IMR-90 (cell line): ENCODE data around the gene ATP9B. TPM values are rescaled to one million over a fixed set of nuclear protein-coding genes. Genes with fewer than 3 reads are reported as not detected.

Experiments used
- ATAC-seq: fragments of 200-7000 bp; cut with Tn5 transposase; 2 replicates; pipeline ENCODE4 v1.9.1; 2020; ENCODE audit warnings: low read depth, mild to moderate bottlenecking, moderate library complexity
- BruUV-seq: library from RNA; stranded (reverse); fragments of 400-500 nt; replicated peaks from 2 replicates; lab custom pipeline; 2021; lab: Mats Ljungman, UMichigan
- CTCF ChIA-PET: fragments of 300-600 bp; formaldehyde crosslinking; extraction: SDS; loops from one replicate; lab custom pipeline; 2021; ENCODE audit warnings: antibody characterized with exemption; lab: Yijun Ruan, JAX
- POLR2A ChIA-PET: fragments of 300-600 bp; sonication (Branson Sonifier 250); formaldehyde crosslinking; loops from one replicate; lab custom pipeline; 2022; ENCODE audit warnings: antibody characterized with exemption; ENCODE audit not compliant: unreplicated experiment; lab: Charles Lee
- DNase-seq: peaks from one replicate; pipeline ENCODE4 v3.0.0; 2013
- H2AFZ ChIP-seq: replicated peaks from 2 replicates; pipeline ENCODE3; 2013; ENCODE audit warnings: low read length, mild to moderate bottlenecking; ENCODE audit not compliant: poor library complexity
- H2AK5ac ChIP-seq: 2 replicates; pipeline ENCODE4 v1.6.1; 2013; ENCODE audit warnings: low read depth, low read length, inconsistent platforms
- H2AK9ac ChIP-seq: replicated peaks from 2 replicates; pipeline ENCODE3; 2013; ENCODE audit warnings: mild to moderate bottlenecking, low read depth, low read length, moderate library complexity; ENCODE audit not compliant: poor library complexity
- H2BK120ac ChIP-seq: 2 replicates; pipeline ENCODE4 v1.6.1; 2013; ENCODE audit warnings: low read depth, low read length, inconsistent platforms
- H2BK15ac ChIP-seq: 3 replicates; pipeline ENCODE4 v1.6.1; 2013; ENCODE audit warnings: low read depth, low read length, inconsistent platforms
- H2BK20ac ChIP-seq: 2 replicates; pipeline ENCODE4 v1.6.1; 2013; ENCODE audit warnings: low read depth, mild to moderate bottlenecking, inconsistent platforms, low read length, moderate library complexity
- H2BK5ac ChIP-seq: 2 replicates; pipeline ENCODE4 v1.6.1; 2013; ENCODE audit warnings: mild to moderate bottlenecking, low read depth, low read length, inconsistent platforms; ENCODE audit not compliant: poor library complexity, severe bottlenecking
- H3K14ac ChIP-seq: replicated peaks from 2 replicates; pipeline ENCODE4 v1.6.1; 2013; ENCODE audit warnings: low read depth, low read length, inconsistent platforms
- H3K18ac ChIP-seq: 2 replicates; pipeline ENCODE4 v1.6.1; 2013; ENCODE audit warnings: low read depth, low read length, control low read depth
- H3K23ac ChIP-seq: 2 replicates; pipeline ENCODE4 v1.6.1; 2013; ENCODE audit warnings: low read depth, low read length, inconsistent platforms
- H3K27ac ChIP-seq: 2 replicates; pipeline ENCODE4 v1.5.1; 2013; ENCODE audit warnings: mild to moderate bottlenecking, control low read depth, low read length; ENCODE audit not compliant: insufficient read depth
- H3K27me3 ChIP-seq: 2 replicates; pipeline ENCODE4 v1.6.1; 2013; ENCODE audit warnings: low read length; ENCODE audit not compliant: control insufficient read depth, insufficient read depth
- H3K36me3 ChIP-seq: 2 replicates; pipeline ENCODE4 v1.6.1; 2013; ENCODE audit warnings: low read length, mixed read lengths; ENCODE audit not compliant: control insufficient read depth, insufficient read depth
- H3K4ac ChIP-seq: 2 replicates; pipeline ENCODE4 v1.6.1; 2013; ENCODE audit warnings: low read depth, low read length, inconsistent platforms
- H3K4me1 ChIP-seq: 2 replicates; pipeline ENCODE4 v1.6.1; 2013; ENCODE audit warnings: low read length, mixed read lengths; ENCODE audit not compliant: control insufficient read depth, insufficient read depth
- H3K4me2 ChIP-seq: 2 replicates; pipeline ENCODE4 v1.6.1; 2013; ENCODE audit warnings: low read depth, mild to moderate bottlenecking, control low read depth, low read length, moderate library complexity
- H3K4me3 ChIP-seq: 2 replicates; pipeline ENCODE4 v1.5.1; 2013; ENCODE audit warnings: low read depth, mild to moderate bottlenecking, control low read depth, low read length, moderate library complexity; ENCODE audit not compliant: insufficient read depth
- H3K56ac ChIP-seq: 2 replicates; pipeline ENCODE4 v1.6.1; 2013; ENCODE audit warnings: low read length, inconsistent platforms; ENCODE audit not compliant: insufficient read depth; ENCODE audit errors: extremely low read depth
- H3K79me1 ChIP-seq, 2 experiments: 2 replicates each; pipeline ENCODE4 v1.6.1; 2013; ENCODE audit warnings: low read length in 2 of 2, inconsistent platforms in 1 of 2, low read depth in 1 of 2
- H3K9ac ChIP-seq: 2 replicates; pipeline ENCODE4 v1.6.1; 2013; ENCODE audit warnings: low read depth, low read length, control low read depth
- H3K9me1 ChIP-seq: 2 replicates; pipeline ENCODE4 v1.6.1; 2013; ENCODE audit warnings: low read length, inconsistent platforms; ENCODE audit not compliant: insufficient read depth
- H3K9me3 ChIP-seq: 2 replicates; pipeline ENCODE4 v1.6.1; 2013; ENCODE audit warnings: low read length; ENCODE audit not compliant: control insufficient read depth, insufficient read depth
- H4K20me1 ChIP-seq: 2 replicates; pipeline ENCODE4 v1.6.1; 2013; ENCODE audit warnings: low read length, inconsistent platforms; ENCODE audit not compliant: insufficient read depth
- H4K5ac ChIP-seq: 2 replicates; pipeline ENCODE4 v1.6.1; 2013; ENCODE audit warnings: mild to moderate bottlenecking, low read depth, low read length, control low read depth
- H4K8ac ChIP-seq, 2 experiments: 2 replicates each; pipeline ENCODE4 v1.6.1; 2013; ENCODE audit warnings: low read depth in 2 of 2, low read length in 2 of 2, control low read depth in 1 of 2, inconsistent platforms in 1 of 2
- H4K91ac ChIP-seq: 2 replicates; pipeline ENCODE4 v1.6.1; 2013; ENCODE audit warnings: low read depth, low read length, inconsistent platforms; ENCODE audit not compliant: insufficient read depth
- BHLHE40 ChIP-seq: fragments of 150-350 bp; IDR thresholded peaks from 2 replicates; pipeline ENCODE4 v1.6.1; 2016; ENCODE audit warnings: mild to moderate bottlenecking, low read depth, low read length
- CEBPB ChIP-seq: IDR thresholded peaks from 2 replicates; pipeline ENCODE4 v1.6.1; 2012; ENCODE audit warnings: low read depth, low read length, improper control_type of control experiment
- CHD1 ChIP-seq: IDR thresholded peaks from 2 replicates; pipeline ENCODE4 v1.6.1; 2012; ENCODE audit warnings: low read depth, low read length, improper control_type of control experiment
- FOS ChIP-seq: fragments of 150-350 bp; IDR thresholded peaks from 2 replicates; pipeline ENCODE4 v1.6.1; 2016; ENCODE audit warnings: low read depth, low read length
- MAFK ChIP-seq: IDR thresholded peaks from 2 replicates; pipeline ENCODE4 v1.6.1; 2012; ENCODE audit warnings: low read depth, low read length, improper control_type of control experiment
- MAZ ChIP-seq: IDR thresholded peaks from 2 replicates; pipeline ENCODE4 v1.6.1; 2012; ENCODE audit warnings: low read depth, mild to moderate bottlenecking, low read length, improper control_type of control experiment, moderate library complexity, borderline replicate concordance
- MXI1 ChIP-seq: IDR thresholded peaks from 2 replicates; pipeline ENCODE4 v1.6.1; 2012; ENCODE audit warnings: low read depth, mild to moderate bottlenecking, low read length, moderate library complexity, borderline replicate concordance
- NFE2L2 ChIP-seq: fragments of 150-350 bp; IDR thresholded peaks from 2 replicates; pipeline ENCODE4 v1.6.1; 2016; ENCODE audit warnings: low read depth, mild to moderate bottlenecking, low read length
- POLR2A ChIP-seq: IDR thresholded peaks from 2 replicates; pipeline ENCODE4 v1.6.1; 2012; ENCODE audit warnings: mild to moderate bottlenecking, low read depth, low read length
- RAD21 ChIP-seq: IDR thresholded peaks from 2 replicates; pipeline ENCODE4 v1.6.1; 2012; ENCODE audit warnings: low read length, improper control_type of control experiment
- RCOR1 ChIP-seq: IDR thresholded peaks from 2 replicates; pipeline ENCODE4 v1.6.1; 2012; ENCODE audit warnings: mild to moderate bottlenecking, low read length, improper control_type of control experiment; ENCODE audit not compliant: insufficient replicate concordance
- RFX5 ChIP-seq: IDR thresholded peaks from 2 replicates; pipeline ENCODE4 v1.8.0; 2012; ENCODE audit warnings: low read depth, mild to moderate bottlenecking, low read length, moderate library complexity
- SMC3 ChIP-seq: fragments of 150-350 bp; IDR thresholded peaks from 2 replicates; pipeline ENCODE4 v1.6.1; 2016; ENCODE audit warnings: low read depth, mild to moderate bottlenecking, antibody characterized with exemption, low read length, moderate library complexity
- WGBS, 2 experiments: methylation state at CpG; one replicate each; pipeline versions ENCODE4 v1.1.5 to v1.1.7; 2013; ENCODE audit warnings: missing lambda C conversion rate in 2 of 2; ENCODE audit not compliant: insufficient read length in 1 of 2; ENCODE audit errors: extremely low coverage in 2 of 2; 5-methylcytosine and 5-hydroxymethylcytosine counted together
- dilution Hi-C: fragments of 300-500 bp; cut with HindIII; formaldehyde crosslinking; loops from one replicate; pipeline ENCODE4 v1.14.3; 2018; ENCODE audit warnings: low sequenced_read_pairs; ENCODE audit not compliant: unreplicated experiment
- in situ Hi-C: fragments of 300-500 bp; cut with MboI; formaldehyde crosslinking; loops from 3 replicates; pipeline ENCODE4 v1.14.3; 2019; ENCODE audit warnings: low sequenced_read_pairs, inconsistent platforms, mixed read lengths
- intact Hi-C: fragments of 100-400 bp; cut with micrococcal nuclease; formaldehyde crosslinking; loops from 2 replicates; pipeline ENCODE4 v1.10.0; 2022
- polyA plus RNA-seq, 3 experiments: library from polyadenylated mRNA; depleted of rRNA; stranded (reverse); fragments of >200 nt; gene quantifications; 2 replicates each; pipeline ENCODE4 v1.2.3, GENCODE V29; 2012; ENCODE audit warnings: low replicate concordance in 1 of 3
- total RNA-seq: library from RNA; depleted of rRNA; stranded (reverse); fragments of >200 nt; gene quantifications from 2 replicates; pipeline ENCODE4 v1.2.3, GENCODE V29; 2012
- TF ChIP-seq, protein P1 (sequence below): fragments of 150-350 bp; IDR thresholded peaks from 2 replicates; pipeline ENCODE4 v1.6.1; 2017; ENCODE audit warnings: mild to moderate bottlenecking, antibody characterized with exemption, low read length, low read depth
- TF ChIP-seq, protein P2 (sequence below): fragments of 150-350 bp; IDR thresholded peaks from 2 replicates; pipeline ENCODE4 v1.6.1; 2016; ENCODE audit warnings: low read depth, mild to moderate bottlenecking, low read length, moderate library complexity, borderline replicate concordance
- TF ChIP-seq, protein P3 (sequence below): conservative IDR thresholded peaks from 2 replicates; pipeline ENCODE4 v1.5.1; 2012; ENCODE audit warnings: mild to moderate bottlenecking, low read depth, low read length, improper control_type of control experiment

ATP9B gene
- total and polyA plus RNA-seq, 2 of the 4 experiments (the other 2 are of a cell fraction) = 11.0 to 11.5 TPM

DNA sequence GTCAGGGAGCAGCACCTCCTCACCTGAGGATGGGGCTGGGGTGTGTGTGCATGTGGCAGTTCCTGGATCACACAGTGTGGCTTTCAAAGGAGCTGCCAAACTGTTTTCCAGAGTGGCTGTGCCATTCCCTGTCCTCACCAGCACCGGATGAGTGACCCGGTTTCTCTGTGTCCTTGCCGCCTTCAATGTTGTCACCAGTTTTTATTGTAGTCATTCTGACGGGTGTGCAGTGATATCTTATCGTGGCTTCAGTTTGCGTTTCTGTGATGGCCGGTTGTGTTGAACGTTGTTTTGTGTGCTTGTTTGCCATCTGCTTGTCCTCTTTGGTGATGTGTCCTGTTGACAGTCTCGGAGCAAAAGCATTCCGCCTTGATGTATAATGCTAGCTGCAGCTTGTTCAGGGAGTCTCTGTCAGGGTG lies 108.9 kb downstream of the ATP9B start:
- ATAC-seq = no peak

More for the DNA sequence above, 108.9 kb downstream of the ATP9B start:
- POLR2A ChIA-PET = no interaction called here
- Histone ChIP-seq H3K79me1 (peaks cover 0 to 4% of the 10 kb centered on the region in 2 experiments; a peak in 1 of 4 replicates), H2BK120ac (no peak overlapping the region), H4K8ac (no peak overlapping the region), H3K56ac (no peak overlapping the region), H3K36me3 (peaks cover 6% of the 10 kb centered on the region), H2BK15ac (no peak overlapping the region), H3K27ac (no peak overlapping the region), H3K18ac (no peak overlapping the region), H4K91ac (no peak overlapping the region), H3K27me3 (no peaks in the 10 kb centered on the region), H3K4ac (no peak overlapping the region), H3K9me1 (peaks cover 3% of the 10 kb centered on the region; the same call in 1 of the 2 replicates), H3K4me1 (no peaks in the 10 kb centered on the region), H4K5ac (no peak overlapping the region), H2BK20ac (no peak overlapping the region), H2BK5ac (no peak overlapping the region), H3K9ac (no peak overlapping the region), H3K4me3 (no peak overlapping the region), H3K9me3 (no peaks in the 10 kb centered on the region), H2AK9ac (no peak overlapping the region), H3K14ac (no peak overlapping the region), H4K20me1 (no peaks in the 10 kb centered on the region), H2AK5ac (no peak overlapping the region), H3K4me2 (no peak overlapping the region), H2AFZ (no peak overlapping the region), H3K23ac (no peak overlapping the region)
- TF ChIP-seq RAD21 (no peak), RCOR1 (no peak), CEBPB (no peak), CHD1 (no peak), MXI1 (no peak), SMC3 (no peak), MAZ (no peak), NFE2L2 (no peak), BHLHE40 (no peak), MAFK (no peak), RFX5 (no peak), FOS (no peak), POLR2A (no peak)
- TF ChIP-seq, protein P1, sequence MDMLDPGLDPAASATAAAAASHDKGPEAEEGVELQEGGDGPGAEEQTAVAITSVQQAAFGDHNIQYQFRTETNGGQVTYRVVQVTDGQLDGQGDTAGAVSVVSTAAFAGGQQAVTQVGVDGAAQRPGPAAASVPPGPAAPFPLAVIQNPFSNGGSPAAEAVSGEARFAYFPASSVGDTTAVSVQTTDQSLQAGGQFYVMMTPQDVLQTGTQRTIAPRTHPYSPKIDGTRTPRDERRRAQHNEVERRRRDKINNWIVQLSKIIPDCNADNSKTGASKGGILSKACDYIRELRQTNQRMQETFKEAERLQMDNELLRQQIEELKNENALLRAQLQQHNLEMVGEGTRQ = no peak
- TF ChIP-seq, protein P2, sequence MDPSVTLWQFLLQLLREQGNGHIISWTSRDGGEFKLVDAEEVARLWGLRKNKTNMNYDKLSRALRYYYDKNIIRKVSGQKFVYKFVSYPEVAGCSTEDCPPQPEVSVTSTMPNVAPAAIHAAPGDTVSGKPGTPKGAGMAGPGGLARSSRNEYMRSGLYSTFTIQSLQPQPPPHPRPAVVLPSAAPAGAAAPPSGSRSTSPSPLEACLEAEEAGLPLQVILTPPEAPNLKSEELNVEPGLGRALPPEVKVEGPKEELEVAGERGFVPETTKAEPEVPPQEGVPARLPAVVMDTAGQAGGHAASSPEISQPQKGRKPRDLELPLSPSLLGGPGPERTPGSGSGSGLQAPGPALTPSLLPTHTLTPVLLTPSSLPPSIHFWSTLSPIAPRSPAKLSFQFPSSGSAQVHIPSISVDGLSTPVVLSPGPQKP = no peak
- TF ChIP-seq, protein P3, sequence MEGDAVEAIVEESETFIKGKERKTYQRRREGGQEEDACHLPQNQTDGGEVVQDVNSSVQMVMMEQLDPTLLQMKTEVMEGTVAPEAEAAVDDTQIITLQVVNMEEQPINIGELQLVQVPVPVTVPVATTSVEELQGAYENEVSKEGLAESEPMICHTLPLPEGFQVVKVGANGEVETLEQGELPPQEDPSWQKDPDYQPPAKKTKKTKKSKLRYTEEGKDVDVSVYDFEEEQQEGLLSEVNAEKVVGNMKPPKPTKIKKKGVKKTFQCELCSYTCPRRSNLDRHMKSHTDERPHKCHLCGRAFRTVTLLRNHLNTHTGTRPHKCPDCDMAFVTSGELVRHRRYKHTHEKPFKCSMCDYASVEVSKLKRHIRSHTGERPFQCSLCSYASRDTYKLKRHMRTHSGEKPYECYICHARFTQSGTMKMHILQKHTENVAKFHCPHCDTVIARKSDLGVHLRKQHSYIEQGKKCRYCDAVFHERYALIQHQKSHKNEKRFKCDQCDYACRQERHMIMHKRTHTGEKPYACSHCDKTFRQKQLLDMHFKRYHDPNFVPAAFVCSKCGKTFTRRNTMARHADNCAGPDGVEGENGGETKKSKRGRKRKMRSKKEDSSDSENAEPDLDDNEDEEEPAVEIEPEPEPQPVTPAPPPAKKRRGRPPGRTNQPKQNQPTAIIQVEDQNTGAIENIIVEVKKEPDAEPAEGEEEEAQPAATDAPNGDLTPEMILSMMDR = no peak
- no peak for DNase-seq
- in situ Hi-C loops (no loop called here), intact Hi-C loops (no loop called here), dilution Hi-C loops (no loop called here)
- CTCF ChIA-PET = interaction anchor here (1.0 kb wide), 1 partner anchor 12 kb away, joined by 4 read pairs; no protein-coding TSS in a partner anchor
- no TSS peak for BruUV-seq
- 86% methylated on average over 4 of the region's 10 CpGs; no CpG with 5 or more reads in 1 of the 2 experiments for WGBS, 2 experiments
